G401 (cell line): ENCODE data around the gene TTC21A. TPM values are rescaled to one million over a fixed set of nuclear protein-coding genes. Genes with fewer than 3 reads are reported as not detected.
A peak's percentile ranks its signal among the peaks of the same experiment; 100 is the strongest.

Source experiments
- DNase-seq: peaks from one replicate; pipeline ENCODE4 v3.0.0-alpha.2; 2015; ENCODE audit warnings: low spot score
- in situ Hi-C: cut with HindIII; loops from 2 replicates; pipeline ENCODE4 v1.10.0; 2016; ENCODE audit warnings: low sequenced_read_pairs, mixed read lengths
- total RNA-seq: library from RNA; depleted of rRNA; stranded (reverse); fragments of >200 nt; shearing (Covaris generic); gene quantifications from 2 replicates; pipeline ENCODE4 v1.2.3, GENCODE V29; 2014

Gene TTC21A
- total RNA-seq, 1 experiment from 2014 or later: 1.2 TPM

DNA sequence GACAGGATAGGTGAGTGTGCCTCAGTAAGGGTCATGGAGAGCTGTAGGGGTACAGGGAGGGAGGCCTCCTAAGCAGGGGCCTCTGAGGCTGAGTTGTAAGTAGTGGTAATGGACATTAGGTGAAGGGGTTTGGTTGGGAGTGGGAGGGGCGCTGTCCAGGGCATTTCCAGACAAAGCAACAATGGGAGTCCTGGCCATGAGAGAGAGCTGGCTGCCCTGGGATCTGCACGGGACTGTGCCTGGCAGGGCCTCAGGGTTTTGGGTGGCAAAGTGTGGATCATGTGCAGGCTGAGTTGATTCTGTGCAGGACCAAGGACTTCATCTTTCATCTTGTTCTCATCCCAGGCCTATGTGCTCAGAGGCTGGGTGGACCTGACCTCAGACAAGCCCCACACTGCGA is 4.6 kb downstream of the TTC21A start:
- in situ Hi-C loops: loop anchor here (25.0 kb wide), 1 partner anchor 175 kb away; the partner anchor contains the start of gene CX3CR1
- DNase-seq: no peak

DNA sequence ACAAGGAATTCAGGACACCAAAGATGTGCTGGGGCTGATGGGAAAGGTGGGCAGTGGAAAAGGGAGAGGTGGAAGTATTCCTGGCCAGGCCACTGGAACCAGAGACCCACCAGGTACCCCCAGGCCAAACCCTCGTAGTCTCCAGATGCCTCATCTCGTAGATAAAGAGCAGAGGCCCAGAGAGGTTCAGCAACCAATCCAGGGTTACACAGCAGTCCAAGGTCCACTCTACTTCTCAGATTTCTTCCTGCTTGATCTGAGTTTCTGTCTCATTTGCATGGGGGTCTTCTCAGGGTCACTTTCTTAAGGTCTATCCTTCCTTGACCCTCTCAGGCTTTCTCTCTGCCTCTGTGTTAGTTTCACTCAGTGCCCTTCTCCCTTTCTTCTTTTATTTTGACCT is 5.1 kb downstream of the TTC21A start:
- DNase-seq: no peak
- in situ Hi-C loops: loop anchor here (25.0 kb wide), 1 partner anchor 175 kb away; the partner anchor contains the start of gene CX3CR1

DNA sequence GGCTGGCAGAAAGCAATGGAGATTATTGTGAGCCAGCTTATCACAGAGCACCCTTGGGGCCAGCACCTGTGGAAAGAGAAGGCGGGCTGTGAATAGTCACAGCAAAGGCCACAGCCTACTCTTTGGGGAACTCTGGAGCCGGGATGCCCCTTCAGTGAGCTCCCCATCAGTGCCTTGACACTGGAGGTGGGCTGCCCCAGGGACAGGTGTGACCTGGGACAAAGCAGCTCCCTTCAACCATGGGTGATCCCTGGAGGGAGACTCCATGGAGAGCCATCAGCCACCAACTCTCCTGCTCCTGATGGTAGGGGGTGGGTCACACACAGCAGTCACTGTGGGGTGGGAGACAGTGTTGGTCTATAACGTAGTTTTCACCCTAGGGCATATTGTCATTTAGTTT is 5.8 kb downstream of the TTC21A start:
- in situ Hi-C loops: loop anchor here (25.0 kb wide), 1 partner anchor 174 kb away; the partner anchor contains the start of gene CX3CR1
- no peak for DNase-seq

DNA sequence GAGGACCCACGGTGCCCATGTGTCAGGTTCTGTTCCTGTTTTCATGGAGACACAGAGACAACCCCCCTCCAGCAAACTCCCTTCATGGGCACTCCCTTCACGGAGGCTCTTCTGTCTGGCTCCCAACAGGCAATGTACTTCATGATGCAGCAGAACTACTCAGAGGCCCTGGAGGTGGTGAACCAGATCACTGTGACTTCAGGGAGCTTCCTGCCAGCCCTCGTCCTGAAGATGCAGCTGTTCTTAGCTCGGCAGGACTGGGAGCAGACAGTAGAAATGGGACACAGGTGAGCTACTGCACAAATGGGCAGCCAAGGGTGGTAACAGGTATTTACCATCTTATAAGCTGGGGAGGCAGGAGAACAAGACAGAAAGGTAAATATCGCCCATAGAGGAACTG is 7.0 kb downstream of the TTC21A start:
- in situ Hi-C loops: loop anchor here (25.0 kb wide), 1 partner anchor 173 kb away; the partner anchor contains the start of gene CX3CR1
- no peak for DNase-seq

DNA sequence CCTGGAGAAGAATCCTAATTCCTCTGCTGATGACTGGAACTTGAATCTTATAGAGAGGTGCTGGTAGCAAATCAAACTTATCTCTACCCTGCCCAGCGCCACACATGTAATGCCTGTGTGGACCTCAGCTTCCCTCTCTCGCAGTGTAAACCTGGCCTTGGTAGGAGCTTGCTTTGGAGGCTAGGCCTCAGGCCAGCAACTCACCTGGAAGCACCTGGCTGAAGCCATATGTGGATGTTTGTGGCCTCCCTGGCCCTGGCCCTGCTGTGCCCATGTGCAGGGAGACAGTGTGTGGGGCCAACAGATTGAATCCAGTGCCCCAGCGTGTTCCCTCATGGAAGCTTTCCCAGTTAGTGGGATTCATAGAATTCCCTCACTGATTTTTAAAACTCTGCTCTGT is 8.4 kb downstream of the TTC21A start:
- DNase-seq: no peak
- in situ Hi-C loops: loop anchor here (25.0 kb wide), 1 partner anchor 171 kb away; the partner anchor contains the start of gene CX3CR1

DNA sequence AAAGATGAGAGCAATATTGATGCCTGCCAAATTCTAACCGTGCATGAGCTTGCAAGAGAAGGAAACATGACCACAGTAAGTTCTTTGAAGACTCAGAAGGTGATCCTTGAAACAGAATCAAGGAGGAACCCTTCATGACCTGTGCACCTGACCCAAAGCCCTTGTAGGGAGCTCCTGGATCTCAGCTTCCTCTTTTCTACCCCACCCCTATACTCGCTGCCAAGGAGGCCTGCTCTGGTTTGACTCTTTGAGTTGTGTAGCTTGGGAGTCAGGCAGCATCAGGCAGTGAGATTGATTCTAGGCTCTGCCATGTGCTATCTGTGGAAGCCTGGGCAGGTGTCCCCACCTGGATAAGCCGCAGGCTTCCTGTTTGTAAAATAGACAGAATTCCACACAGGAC is 10.6 kb downstream of the TTC21A start:
- DNase-seq: no peak
- in situ Hi-C loops: loop anchor here (25.0 kb wide), 1 partner anchor 169 kb away; the partner anchor contains the start of gene CX3CR1

DNA sequence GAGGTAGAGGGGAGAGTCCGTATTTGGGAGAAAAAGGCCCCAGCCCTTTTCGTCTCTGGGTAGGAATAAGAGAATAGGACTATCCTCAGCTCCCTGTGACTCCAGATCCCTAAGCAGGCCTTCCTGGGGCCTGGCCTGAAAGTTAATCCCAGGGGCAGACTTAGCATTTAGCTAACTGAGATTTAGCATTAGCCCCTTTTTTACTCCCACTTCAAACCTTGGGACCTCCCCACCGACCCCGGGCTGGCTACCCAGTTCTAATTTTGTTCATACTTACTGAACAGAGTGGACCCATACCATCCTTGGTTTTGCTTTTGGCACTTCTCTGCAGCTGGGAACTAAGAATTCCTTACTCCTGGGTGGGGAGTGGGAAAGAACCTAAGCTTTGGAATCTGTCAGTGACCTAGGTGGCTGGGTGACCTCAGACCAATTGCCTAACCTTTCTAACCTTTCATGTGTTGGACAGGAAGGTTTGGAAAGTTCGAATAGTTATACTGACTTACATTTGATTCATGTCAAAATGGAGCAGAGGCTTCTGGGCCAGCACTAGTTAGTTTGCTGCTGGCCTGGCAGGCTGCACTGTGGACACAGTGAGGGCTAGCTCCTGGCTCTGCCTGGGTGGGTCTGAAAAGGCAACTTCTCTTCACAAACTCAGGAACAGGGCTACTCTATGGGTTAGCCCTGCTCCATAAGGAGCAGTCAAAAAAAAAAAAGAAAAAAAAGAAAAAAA is 11.6 kb downstream of the TTC21A start:
- in situ Hi-C loops: loop anchor here (25.0 kb wide), 1 partner anchor 168 kb away; the partner anchor contains the start of gene CX3CR1
- no peak for DNase-seq

DNA sequence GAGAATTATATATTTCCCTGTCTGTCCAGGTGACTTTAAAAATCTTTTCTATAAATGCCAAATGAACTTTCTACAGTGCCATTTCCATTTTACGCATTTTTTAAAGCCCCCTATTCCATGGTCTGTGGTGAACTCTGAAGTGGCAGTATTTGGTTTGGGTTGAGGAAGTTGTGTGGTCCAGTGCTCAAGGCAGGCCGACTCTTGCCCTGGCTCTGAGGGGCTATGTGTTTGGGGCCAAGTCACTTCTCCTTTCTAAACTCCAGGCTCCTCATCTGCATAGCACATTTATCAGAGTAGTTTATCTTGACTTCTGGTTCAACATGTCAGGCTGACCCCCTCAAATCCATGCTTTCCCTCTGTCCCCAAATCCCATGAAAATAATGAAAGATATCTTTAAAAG is 14.1 kb downstream of the TTC21A start:
- in situ Hi-C loops: loop anchor here (25.0 kb wide), 1 partner anchor 166 kb away; the partner anchor contains the start of gene CX3CR1
- DNase-seq: no peak

DNA sequence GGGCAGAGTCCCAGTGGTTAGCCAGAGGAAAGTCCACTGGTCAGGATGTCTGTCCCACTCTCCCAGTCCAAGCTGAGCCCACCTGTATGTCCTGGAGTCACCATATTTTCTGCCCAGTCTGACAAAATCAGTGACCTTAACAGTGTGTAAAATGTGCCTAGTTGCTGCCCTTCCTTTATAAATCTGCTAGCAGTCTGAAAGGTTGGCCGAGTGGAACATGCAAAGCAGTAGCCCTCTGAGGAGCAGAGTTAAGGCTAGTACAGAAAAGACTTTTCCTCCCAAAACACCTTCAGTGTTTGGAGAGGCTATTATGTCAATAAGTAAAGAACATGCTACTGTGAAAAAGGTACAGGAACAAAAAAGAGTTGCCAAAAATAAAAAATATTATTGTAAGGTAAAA is 15.3 kb downstream of the TTC21A start:
- in situ Hi-C loops: loop anchor here (25.0 kb wide), 1 partner anchor 164 kb away; the partner anchor contains the start of gene CX3CR1
- no peak for DNase-seq

DNA sequence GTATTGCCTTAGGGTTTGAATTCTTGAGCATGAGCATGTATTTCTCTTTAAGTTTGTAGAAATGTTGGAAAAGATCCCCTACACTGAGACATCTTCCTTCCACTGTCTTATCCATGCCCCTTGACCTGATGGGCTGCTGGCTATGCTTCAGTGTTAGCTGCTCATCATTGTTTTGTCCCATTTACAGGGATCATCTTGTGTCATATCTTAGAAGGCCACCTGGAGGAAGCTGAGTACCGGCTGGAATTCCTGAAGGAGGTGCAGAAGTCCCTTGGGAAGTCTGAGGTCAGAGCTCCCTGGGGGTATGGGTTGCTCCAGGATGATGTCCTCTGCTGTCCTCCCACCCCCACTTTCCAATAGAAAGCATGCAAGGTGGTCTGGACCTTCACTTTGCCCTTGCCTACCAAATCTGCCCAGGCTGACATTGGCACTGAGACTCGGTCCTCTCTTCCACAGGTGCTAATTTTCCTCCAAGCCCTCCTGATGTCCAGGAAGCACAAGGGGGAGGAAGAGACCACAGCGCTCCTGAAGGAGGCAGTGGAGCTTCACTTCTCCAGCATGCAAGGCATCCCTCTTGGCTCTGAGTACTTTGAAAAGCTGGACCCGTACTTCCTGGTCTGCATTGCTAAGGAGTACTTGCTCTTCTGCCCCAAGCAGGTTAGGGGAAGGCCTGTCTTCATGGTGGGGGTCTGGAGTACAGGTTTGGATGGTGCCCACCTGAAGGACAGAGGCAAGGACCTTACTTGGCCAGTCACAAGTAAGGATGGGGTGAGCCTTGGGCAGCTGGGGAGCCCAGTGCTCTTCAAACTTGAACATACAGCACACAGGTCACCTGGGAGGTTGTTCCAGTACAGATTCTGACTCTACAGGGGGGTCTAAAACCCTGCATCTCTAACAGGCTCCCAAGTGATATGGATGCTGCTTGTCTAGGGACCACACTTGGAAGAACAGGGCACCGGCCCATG is 17.7 kb downstream of the TTC21A start:
- DNase-seq: no peak
- in situ Hi-C loops: loop anchor here (25.0 kb wide), 1 partner anchor 162 kb away; the partner anchor contains the start of gene CX3CR1

DNA sequence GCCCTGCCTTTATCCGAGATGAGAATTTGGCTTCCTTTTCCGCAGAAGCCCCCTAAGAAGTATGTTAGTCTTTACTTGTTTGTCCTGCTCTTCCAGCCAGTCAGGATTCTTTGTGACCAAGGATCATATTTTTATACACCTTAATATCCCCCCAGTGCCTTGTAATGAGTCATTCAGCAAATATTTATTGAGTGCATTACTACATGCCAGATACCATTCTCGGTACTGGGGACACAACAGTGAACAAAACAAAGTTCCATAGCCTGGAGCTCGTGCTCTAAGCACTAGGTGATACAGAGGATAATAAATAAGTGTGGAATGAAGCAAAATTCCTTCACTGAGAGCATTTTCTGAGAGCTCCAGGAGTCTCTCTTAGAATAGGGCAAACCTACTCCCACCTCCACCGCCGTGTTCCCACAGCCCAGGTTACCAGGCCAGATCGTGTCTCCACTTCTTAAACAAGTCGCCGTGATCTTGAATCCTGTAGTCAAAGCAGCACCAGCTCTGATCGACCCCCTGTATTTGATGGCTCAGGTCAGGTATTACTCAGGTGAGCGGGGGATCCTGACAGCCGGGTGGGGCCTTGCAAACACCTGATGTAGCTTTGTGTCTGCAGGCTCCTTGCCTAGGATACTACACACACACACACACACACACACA is 18.5 kb downstream of the TTC21A start:
- in situ Hi-C loops: no loop called here

DNA sequence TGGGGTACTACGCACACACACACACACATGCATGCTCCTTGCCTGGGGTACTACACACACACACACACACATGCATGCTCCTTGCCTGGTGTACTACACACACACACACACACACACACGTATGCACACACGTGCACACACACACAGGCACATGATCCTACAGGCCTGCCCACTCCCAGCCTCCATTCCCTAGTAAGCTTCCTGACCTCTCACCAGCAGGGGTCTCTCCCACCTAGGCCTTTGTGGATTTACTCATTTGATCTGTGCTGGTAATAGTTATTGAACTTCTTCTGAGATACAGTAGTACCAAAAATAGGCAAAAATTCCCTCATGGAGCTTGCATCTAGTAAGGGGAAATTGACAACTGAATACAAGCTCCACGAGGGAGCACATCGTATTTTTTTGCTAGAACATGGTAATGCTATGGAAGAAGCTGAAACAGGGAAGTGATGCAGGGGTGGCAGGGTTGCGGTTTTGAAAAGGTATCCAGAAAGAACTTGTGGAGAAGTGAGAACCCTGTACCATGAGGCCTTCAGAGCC is 19.1 kb downstream of the TTC21A start:
- peak; percentile 39 for DNase-seq
- in situ Hi-C loops: no loop called here

More for the DNA sequence above, 18.5 kb downstream of the TTC21A start:
- no peak for DNase-seq

DNA sequence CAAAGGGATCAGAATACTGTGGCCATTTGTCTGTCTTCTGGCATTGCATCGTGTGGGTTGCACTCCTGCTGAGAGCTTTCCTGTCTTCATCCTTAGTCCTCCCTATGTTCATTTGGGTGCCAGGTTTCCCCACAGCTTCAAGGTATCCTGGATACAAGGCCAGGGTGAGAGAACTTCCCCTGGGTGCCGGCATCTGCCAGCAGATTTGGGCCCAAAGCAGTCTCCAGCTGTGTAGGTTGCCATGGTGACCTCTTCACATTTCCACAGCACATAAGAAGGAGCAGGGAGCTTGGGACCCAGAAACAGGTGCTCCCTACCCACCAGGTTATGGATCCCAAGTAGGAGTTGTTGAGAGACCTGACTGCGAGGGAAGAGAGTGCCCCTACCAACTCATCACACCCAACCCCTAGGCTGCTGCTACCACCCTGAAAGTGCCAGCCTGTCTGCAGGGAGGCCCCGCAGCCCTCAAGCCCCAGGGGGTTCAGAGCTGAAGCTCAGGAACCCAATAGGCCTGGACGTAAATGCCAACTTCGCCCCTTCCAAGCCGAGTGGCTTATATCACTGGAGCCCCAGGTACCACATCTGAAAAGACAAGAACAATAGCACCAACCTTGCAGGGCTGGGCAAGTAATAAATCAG is 19.9 kb downstream of the TTC21A start:
- in situ Hi-C loops: no loop called here
- DNase-seq: no peak

DNA sequence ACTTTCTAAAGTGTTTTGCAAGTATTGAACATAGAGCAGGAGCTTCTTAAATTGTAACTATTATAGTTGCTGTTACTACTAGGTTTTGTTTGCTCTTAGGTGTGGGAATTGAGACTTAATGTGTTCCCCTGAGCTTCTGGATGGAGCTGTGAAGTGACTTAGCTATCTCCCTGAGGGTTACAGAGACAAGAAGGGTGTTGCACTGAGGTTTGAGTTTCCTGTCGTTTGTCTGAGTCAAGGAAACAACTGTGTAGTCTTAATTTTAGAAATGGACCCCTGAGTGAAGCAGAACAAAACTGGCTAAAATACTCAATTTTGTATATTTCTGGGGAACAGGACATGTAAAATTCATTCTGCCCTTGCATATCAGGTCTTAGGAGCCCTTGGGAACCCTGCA is 20.4 kb downstream of the TTC21A start:
- no peak for DNase-seq
- in situ Hi-C loops: no loop called here

DNA sequence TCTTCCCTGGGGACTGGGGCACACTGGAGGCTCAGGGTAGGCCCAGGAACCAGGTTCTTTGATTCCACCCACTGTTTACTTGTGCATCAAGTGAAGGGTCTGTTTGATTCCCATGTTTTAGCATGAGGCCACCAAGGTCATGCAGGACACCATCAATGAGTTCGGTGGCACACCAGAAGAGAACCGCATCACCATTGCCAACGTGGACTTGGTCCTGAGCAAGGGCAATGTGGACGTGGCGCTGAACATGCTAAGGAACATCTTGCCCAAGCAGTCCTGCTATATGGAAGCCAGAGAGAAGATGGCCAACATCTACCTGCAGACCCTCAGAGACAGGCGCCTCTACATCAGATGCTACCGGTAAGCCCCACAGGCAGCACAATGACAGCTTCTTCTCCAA is 21.5 kb downstream of the TTC21A start:
- in situ Hi-C loops: no loop called here
- DNase-seq: no peak

DNA sequence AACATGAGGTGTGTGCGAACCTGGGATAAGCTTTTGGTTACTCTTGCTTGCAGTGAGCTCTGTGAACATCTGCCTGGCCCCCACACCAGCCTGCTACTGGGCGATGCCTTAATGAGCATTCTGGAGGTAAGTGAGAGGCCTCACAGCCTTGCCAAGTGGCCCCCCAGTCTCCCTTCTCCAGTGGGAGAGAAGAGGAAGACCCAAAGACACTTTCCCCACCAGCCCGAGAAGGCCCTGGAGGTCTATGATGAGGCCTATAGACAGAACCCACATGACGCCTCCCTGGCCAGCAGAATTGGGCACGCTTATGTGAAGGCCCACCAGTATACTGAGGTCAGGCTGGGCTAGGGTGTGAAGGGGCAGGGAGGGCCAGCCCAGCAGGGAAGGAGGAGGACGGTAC is 22.5 kb downstream of the TTC21A start:
- DNase-seq: no peak
- in situ Hi-C loops: no loop called here

DNA sequence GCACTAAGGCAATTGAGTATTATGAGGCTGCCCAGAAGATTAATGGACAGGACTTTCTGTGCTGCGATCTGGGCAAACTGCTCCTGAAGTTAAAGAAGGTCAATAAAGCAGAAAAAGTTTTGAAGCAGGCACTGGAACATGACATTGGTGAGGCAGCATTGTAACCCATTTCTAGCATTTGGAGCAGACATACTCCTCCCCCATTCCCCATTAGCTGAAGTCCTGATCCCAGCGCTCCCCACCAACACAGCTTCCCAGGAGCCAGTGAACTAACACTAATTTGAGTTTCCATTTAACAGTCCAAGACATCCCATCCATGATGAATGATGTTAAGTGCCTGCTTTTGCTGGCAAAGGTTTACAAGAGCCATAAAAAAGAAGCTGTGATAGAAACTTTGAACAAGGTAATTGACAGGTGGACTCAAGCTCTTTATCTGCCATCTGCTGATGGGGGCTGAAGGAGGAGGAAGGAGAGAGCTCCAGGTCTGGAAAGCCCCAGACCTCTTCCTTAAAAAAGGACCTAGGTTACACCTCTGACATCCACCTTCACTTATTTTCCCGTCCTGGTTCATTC is 23.3 kb downstream of the TTC21A start:
- in situ Hi-C loops: no loop called here
- no peak for DNase-seq
